Omental fat pad (tissue), 4 donors: ENCODE data around the gene NUP210L. TPM values are rescaled to one million over a fixed set of nuclear protein-coding genes. Genes with fewer than 3 reads are reported as not detected.
A peak's percentile ranks its signal among the peaks of the same experiment; 100 is the strongest.

Experiments
- ATAC-seq: fragments of 150-250 bp; one replicate; pipeline ENCODE4 v1.9.1; 2016; ENCODE audit warnings: mild to moderate bottlenecking, moderate library complexity; ENCODE audit not compliant: low FRiP score
- DNase-seq: peaks from one replicate; pipeline ENCODE4 v3.0.0-alpha.2; 2019; ENCODE audit warnings: low spot score
- total RNA-seq, 4 donors: library from RNA; depleted of rRNA; stranded (reverse); fragments of >200 nt; gene quantifications; one replicate each; pipeline ENCODE4 v1.1.0, GENCODE V29; 2016
- TF ChIP-seq, protein P1 (sequence below), 3 donors: fragments of 450-650 bp; IDR thresholded peaks; one replicate each; pipeline ENCODE4 v1.5.1; 2016 to 2017; ENCODE audit warnings: antibody characterized with exemption in 3 of 3, mild to moderate bottlenecking in 3 of 3, moderate library complexity in 2 of 3

Gene NUP210L
- total RNA-seq, 4 donors from 2014 or later = 0.06 to 0.12 (median 0.09) TPM; not detected in 1

DNA sequence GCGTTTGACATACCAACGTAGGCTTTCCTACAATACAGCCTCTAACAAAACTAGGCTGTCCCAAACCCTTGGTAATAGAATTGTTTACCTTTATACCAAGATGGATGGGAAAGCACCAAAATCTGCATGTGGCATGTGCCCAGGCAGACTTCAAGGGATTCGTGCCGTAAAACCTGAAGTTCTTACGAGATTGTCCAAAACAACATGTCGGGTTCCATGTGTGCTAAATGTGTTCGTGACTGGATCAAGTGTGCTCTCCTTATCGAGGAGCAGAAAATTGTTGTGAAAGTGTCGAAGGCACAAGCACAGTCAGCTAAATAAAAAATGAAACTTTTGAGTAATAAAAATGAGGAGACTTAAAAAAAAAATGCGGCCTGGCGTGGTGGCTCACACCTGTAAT, 159.2 kb downstream of the NUP210L start:
- TF ChIP-seq, protein P1, sequence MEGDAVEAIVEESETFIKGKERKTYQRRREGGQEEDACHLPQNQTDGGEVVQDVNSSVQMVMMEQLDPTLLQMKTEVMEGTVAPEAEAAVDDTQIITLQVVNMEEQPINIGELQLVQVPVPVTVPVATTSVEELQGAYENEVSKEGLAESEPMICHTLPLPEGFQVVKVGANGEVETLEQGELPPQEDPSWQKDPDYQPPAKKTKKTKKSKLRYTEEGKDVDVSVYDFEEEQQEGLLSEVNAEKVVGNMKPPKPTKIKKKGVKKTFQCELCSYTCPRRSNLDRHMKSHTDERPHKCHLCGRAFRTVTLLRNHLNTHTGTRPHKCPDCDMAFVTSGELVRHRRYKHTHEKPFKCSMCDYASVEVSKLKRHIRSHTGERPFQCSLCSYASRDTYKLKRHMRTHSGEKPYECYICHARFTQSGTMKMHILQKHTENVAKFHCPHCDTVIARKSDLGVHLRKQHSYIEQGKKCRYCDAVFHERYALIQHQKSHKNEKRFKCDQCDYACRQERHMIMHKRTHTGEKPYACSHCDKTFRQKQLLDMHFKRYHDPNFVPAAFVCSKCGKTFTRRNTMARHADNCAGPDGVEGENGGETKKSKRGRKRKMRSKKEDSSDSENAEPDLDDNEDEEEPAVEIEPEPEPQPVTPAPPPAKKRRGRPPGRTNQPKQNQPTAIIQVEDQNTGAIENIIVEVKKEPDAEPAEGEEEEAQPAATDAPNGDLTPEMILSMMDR (IDR thresholded peaks at IDR 0.05) = no peak
- ATAC-seq (no peak), DNase-seq (no peak)

DNA sequence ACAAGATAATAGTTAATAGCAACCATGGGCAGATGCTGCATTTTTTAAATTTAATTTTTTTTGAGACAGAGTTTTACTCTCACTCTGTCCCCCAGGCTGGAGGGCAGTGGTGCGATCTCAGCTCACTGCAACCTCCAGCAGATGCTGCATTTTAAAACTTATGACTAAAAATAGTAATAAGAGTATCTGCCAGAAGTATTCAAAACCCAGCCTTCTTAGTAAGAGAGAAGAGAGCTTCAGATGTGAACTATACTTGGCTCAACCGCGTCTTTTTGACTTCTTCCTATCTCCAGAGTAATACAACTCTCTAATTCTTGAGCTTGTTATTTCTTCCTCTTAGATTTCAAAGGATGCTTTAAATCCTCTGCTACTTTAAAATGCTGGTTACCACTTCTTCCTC, 159.7 kb downstream of the NUP210L start:
- ATAC-seq (no peak), DNase-seq (no peak)
- TF ChIP-seq, protein P1 (IDR thresholded peaks at IDR 0.05) = no peak

DNA sequence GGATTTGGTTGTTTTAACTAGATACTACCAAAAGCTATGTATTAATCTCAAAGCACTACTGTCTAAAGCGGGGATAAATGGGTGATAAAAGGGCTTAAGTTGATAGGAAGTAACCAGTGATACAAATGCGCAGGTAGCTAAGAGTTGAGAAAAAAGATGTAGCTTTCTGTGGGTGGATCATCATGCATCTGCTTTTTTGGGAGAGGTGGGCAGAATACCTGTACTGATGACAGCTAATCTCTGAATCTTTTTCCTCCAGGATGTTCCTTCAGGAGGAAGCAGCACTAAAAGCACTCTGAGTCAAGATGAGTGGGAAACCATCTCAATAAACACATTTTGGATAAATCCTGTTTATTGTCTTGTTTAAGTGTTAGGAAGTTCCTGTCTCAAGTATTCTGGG, 163.1 kb downstream of the NUP210L start:
- ATAC-seq = no peak
- TF ChIP-seq, protein P1 (IDR thresholded peaks at IDR 0.05) = no peak

DNA sequence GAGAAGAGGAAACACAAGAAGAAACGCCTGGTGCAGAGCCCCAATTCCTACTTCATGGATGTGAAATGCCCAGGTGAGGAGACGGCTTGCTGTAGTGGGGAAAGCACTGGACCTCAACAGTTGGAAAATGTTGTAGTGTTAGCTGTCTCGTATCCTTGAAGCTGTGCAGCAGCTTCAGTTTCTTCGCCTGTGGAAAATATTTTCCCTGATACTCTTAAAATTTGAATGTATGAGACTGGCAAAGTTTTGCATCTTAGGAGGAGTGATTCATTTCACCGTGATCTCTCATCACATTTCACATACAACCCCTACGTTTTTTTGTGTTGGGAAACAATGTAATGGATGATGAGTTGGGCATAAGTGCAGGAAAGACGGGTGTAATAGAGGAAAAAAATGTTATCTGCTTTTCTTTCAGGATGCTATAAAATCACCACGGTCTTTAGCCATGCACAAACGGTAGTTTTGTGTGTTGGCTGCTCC, 163.7 kb downstream of the NUP210L start:
- TF ChIP-seq, protein P1 (IDR thresholded peaks at IDR 0.05) = no peak
- ATAC-seq (no peak), DNase-seq (no peak)

More for the DNA sequence above, 163.1 kb downstream of the NUP210L start:
- DNase-seq = no peak

DNA sequence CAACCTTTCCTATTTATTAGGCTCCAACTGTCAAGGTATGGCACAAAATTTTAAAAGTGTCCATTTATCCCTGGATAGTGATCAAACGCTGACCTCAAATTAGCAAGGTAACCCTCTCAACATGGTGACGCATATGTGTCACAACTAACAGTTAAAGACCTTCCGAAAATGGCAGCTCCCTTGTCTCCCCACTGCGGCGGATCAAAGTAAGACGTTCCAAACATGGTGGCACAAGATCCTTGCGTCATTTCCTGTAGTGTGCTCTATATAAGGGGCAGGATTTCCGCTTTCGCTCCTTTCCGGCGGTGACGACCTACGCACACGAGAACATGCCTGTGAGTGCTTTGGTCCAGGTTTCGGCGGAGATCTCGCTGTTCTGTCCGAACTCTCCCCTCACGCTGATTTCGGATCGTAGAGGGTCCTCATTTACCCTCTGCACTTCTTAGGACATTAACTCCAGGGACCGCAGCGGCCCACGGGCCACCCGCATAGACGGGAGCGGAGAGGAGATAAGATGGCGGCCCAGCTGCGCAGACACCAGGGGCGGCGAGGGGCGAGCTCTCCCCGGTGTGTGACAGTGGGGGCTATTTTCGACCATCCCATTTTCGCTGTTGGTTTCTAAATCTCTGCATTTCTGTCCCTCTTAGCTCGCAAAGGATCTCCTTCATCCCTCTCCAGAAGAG, 164.3 kb downstream of the NUP210L start, which contains the start of gene RPS27:
RPS27 (plus strand) TSS at position 295 of the 683 bp plus-strand sequence; CDS start at position 330, 35 bp downstream.
- peak; percentile 60 for ATAC-seq

DNA sequence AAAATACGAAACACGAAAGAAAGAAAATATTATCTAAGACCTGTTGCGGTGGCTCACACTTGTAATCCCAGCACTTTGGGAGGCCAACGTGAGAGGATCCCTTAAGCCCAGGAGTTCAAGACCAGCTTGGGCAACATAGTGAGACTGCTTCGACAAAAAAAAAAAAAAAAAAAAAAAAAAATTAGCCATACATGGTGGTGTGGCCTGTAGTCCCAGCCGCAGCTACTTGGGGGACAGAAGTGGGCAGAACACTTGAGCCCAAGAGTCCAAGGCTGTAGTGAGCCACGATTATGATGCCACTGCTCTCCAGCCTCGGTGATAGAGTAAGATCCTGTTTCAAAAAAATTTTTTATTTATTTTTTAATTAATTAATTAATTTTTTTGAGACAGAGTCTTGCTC, 167.3 kb downstream of the NUP210L start:
- ATAC-seq (no peak), DNase-seq (no peak)
- TF ChIP-seq, protein P1 (IDR thresholded peaks at IDR 0.05) = no peak

More for the DNA sequence above, 164.3 kb downstream of the NUP210L start, which contains the start of gene RPS27:
- peak; percentile 56 for DNase-seq
- TF ChIP-seq, protein P1 (IDR thresholded peaks at IDR 0.05) = no peak
